Activated T-cell treated with anti-CD3 and anti-CD28 coated beads, Interleukin-2, amount 50 U/mL, for 1 hour (primary cell): ENCODE results near the gene CTNND1.
A peak's percentile ranks its signal among the peaks of the same experiment; 100 is the strongest.
"Not testable (repeated sequence)": the region's sequence is repeated elsewhere in the genome, so short reads cannot be mapped to it uniquely, and the experiment has no call there.

Experiments used
- DNase-seq: peaks from one replicate; pipeline ENCODE4 v3.0.0-alpha.2; 2020

The CTNND1 gene

DNA sequence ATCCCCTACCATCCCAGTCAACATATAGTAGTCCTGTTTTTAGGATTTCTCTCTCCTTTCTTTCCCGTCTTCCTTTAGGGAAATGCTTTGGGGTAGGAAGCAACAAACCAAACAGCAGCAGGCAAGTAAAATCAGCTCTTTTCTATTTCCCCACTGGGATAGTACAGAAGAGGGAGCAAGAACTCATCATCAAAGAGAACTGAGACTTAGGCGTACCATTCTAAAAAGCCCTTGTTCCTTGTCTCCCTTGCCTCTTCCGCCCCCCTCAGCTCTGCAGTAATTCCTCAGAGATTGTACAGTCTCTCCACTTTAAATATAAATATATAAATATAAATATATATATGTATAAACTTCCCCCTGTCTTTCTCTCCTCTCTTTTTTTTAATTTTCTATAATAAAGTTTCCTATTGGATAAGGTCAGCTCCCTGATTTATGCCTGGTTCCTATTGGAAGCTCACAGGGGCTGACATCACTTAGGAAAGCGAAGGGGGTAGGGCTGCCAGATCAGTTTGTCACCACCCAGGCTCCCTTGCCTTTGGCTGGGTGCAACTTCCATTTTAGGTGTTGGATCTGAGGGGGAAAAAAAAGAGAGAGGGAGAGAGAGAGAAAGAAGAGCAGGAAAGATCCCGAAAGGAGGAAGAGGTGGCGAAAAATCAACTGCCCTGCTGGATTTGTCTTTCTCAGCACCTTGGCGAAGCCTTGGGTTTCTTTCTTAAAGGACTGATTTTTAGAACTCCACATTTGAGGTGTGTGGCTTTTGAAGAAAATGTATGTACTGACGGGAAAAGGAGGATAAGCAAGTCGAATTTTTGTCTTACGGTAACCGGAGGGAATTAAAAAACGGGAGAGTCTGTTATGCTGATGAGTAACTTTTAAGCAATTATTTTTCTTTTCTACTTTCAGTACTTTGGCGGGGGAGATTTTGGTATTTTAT is at the start of gene CTNND1:
Gene CTNND1 (plus strand): TSS at position 502 of the 934 bp plus-strand sequence. CDS start 29,677 bp downstream, outside the sequence.
- no peak for DNase-seq

GRCh38 chr11:57712256-57713150 is 49.1 kb upstream of the CTNND1 start, which contains the start of gene TMX2:
TMX2 (plus strand) TSS chr11:57712593; CDS start chr11:57712619, 26 bp downstream.
- peak; percentile 83 for DNase-seq

DNA sequence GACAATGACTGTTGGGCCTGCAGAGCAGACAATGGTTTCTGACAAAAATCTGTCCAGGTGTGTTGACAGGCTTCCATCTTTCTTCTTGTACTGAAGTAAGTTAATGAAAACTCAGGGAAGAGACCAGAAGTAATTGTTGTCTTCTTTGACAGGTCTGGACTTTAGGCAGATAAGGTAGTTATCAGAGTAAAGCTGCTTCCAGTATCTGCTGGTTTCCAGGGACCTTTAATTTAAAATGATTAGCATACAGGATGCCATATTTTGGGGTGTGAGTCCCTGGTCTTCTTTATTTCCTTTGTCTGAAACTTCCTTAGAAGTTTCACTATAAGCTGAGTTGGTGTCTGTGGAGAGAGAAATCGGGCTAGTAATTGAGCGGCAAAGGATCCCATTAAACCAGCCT is 47.8 kb upstream of the CTNND1 start:
- no peak for DNase-seq

GRCh38 chr11:57716726-57717125 is 44.9 kb upstream of the CTNND1 start:
- not testable (repeated sequence) for DNase-seq

DNA sequence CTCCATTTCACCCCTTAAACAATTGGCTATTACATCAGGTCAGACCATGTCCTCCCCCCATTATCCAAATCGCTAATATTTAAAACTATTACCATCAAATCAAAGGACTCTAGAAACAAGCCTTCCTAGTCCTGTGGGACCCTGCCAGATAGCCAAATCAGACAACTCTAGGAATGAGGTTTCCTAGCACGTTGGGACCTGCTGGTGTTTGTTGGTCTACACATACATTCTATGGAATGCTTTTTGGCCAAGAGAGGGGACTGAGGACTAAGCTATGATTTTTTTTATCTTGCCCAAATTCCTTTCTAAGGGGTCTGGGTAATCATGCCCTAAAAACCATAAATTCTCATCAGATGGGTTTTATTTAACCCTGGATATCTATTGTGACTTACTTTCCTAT is 34.4 kb upstream of the CTNND1 start:
- DNase-seq, result no peak

- DNase-seq, result no peak
Measured at GRCh38 chr11:57728829-57729228, 32.8 kb upstream of the CTNND1 start.

DNA sequence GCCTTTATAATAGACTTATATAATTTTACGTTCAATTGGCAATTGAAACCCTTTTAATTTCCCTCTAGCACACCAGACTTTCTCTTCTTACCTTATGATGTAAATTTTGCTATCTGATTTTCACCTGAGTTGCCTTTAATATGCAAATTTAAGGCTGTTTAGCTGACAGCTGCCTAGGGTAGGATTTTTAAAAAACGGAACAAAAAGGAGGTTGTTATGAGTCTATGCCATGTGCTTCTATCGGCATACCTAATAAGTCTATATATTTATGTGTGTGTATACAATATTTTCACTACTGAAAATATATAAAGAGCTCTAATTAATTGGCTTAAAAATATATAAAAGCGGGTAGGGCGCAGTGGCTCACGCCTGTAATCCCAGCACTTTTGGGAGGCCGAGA is 32.1 kb upstream of the CTNND1 start:
- no peak for DNase-seq

DNA sequence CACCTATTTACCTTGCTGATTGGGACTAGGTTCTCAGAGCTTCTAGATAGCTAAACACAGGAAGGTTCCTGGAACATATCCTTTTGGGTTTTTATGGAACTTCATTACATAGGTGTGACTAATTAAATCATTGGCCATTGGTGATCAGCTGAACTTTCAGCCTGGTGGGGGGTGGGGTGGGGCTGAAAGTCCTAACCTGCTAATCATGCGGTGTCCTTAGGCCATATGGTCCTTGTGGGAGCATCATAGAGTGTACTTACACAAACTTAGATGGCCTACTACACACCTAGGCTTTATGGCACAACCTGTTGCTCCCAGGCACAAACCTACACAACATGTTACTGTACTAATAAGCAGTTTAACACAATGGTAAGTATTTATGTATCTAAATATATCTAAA is 28.9 kb upstream of the CTNND1 start:
- no peak for DNase-seq

GRCh38 chr11:57735619-57736298 is 25.8 kb upstream of the CTNND1 start:
- no peak for DNase-seq

GRCh38 chr11:57741132-57742086 is 20.2 kb upstream of the CTNND1 start, which contains the start of gene SELENOH:
SELENOH (plus strand) TSS chr11:57741491; CDS start chr11:57741596, 105 bp downstream.
- DNase-seq, result peak; percentile 91

DNA sequence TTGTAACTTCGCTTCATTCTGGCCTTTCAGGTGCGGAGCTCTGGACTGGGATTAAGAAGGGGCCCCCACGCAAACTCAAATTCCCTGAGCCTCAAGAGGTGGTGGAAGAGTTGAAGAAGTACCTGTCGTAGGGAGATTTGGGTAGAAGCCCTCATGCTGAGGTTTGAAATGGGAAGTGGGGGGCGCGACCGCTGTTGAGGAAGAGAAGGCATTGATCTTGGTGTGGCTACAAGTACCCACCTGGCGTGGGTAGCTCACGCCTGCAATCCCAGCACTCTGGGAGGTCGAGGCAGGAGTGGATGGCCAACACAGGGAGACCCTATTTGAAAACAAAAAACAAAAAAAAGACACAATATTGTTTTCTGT is 19.5 kb upstream of the CTNND1 start:
- no peak for DNase-seq

- no peak for DNase-seq
Measured at GRCh38 chr11:57744357-57744756, 17.2 kb upstream of the CTNND1 start.

GRCh38 chr11:57745206-57745605 is 16.4 kb upstream of the CTNND1 start:
- DNase-seq, result no peak

DNA sequence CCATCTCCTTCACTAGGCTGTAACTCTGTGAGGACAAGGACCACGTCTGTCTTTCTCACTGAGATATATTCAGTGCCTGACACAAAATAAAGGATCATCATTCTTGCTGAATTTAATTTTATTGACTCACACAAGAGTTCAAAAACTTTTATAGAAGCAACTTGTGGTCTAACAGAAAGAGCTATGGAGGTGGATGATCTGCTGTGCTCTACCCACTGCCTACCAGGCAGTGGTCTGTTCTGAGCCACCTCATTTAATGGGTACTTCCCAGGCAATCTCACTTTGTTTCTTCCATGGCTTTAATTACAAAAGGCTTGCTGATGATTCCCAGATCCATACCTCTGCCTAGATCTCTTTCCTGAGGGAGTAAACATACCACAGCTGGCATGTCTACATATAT is 14.7 kb upstream of the CTNND1 start:
- DNase-seq, result no peak

GRCh38 chr11:57751176-57751575 is 10.4 kb upstream of the CTNND1 start:
- no peak for DNase-seq

DNA sequence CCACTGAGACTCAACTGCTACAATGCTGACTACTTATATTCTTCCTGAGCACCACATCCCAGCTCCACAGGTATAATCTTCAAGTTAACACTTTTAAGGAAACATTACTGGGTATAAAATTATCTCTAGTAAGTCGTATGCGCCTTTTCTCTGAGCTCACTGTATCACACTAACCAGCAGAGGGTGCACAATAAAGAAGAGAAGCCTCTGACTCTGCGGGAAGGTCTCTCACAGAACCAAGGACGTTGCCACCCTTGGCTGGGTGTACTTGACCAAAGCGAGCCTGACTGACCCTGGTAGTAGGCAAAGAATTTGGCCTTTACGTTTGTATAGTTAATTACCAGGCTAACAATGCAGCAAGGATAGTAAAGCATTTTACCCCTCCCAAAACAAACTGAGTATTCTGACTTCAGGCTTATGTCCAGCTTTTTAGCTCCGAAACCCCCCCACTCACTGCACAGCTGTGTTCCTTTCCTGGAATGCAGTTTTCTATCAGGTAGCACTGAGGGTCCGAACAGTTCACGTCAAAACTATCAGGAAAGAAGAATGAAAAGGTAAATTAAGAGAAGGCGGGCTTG is 9.8 kb upstream of the CTNND1 start, which contains the start of gene BTBD18:
Gene BTBD18 (minus strand): TSS at position 144 of the 578 bp plus-strand sequence. CDS start 631 bp downstream, outside the sequence.
- DNase-seq, result no peak

- no peak for DNase-seq
Measured at GRCh38 chr11:57752954-57753353, 8.6 kb upstream of the CTNND1 start.

- DNase-seq, result no peak
Measured at GRCh38 chr11:57758174-57758573, 3.4 kb upstream of the CTNND1 start.

GRCh38 chr11:57762235-57762861 is 746 bp downstream of the CTNND1 start:
- no peak for DNase-seq

DNA sequence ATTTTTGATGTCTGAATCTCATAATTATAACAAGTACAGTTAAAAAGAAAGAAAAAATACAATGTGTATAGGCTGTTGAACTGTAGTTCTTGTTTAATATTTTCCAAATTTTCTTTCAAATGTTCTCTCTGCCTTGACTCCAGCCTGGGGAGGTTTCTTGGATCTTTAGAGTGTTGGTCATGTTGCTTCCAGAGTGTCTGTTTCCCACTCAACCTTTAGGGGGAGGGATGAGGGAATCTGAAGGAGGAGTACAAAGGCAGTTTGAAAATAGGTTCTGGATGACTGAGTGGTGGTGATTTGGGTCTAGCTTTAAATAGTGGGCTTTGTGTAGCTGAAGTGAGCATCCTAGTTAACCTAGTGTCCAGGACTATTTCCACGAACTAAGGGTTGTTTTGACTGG is 2.0 kb downstream of the CTNND1 start:
- DNase-seq, result no peak

- DNase-seq, result no peak
Measured at GRCh38 chr11:57764021-57764420, 2.4 kb downstream of the CTNND1 start.
